Muscle of leg (tissue), 16 donors: ENCODE results near the gene GGN. TPM values are rescaled to one million over a fixed set of nuclear protein-coding genes. Genes with fewer than 3 reads are reported as not detected.
"Not testable (repeated sequence)": the region's sequence is repeated elsewhere in the genome, so short reads cannot be mapped to it uniquely, and the experiment has no call there.

ENCODE experiments used
- DNase-seq: peaks from one replicate; pipeline ENCODE4 v3.0.0; 2013
- H3K27ac ChIP-seq: one replicate; pipeline ENCODE4 v1.5.1; 2013; ENCODE audit warnings: mild to moderate bottlenecking, low read length, control low read depth
- H3K27me3 ChIP-seq: one replicate; pipeline ENCODE4 v1.6.1; 2013; ENCODE audit warnings: low read length; ENCODE audit not compliant: control insufficient read depth, insufficient read depth
- H3K36me3 ChIP-seq: one replicate; pipeline ENCODE4 v1.6.1; 2013; ENCODE audit warnings: low read length; ENCODE audit not compliant: control insufficient read depth, insufficient read depth
- H3K4me1 ChIP-seq: one replicate; pipeline ENCODE4 v1.6.1; 2013; ENCODE audit warnings: low read length; ENCODE audit not compliant: control insufficient read depth, insufficient read depth
- H3K4me3 ChIP-seq: one replicate; pipeline ENCODE4 v1.5.1; 2013; ENCODE audit warnings: low read length, control low read depth
- H3K9me3 ChIP-seq: replicated peaks from 2 replicates; pipeline ENCODE4 v1.6.1; 2013; ENCODE audit warnings: low read depth, low read length; ENCODE audit not compliant: control insufficient read depth
- WGBS: methylation state at CpG from one replicate; pipeline ENCODE4 v1.1.5; 2013; ENCODE audit warnings: missing lambda C conversion rate; ENCODE audit not compliant: insufficient coverage; 5-methylcytosine and 5-hydroxymethylcytosine counted together
- long read RNA-seq, 11 donors: transcript quantifications; one replicate each; lab custom pipeline, GENCODE V29; 2026
- polyA plus RNA-seq, 8 donors: library from polyadenylated mRNA; unstranded; fragments of 120-200 nt; gene quantifications; one replicate each; pipeline versions ENCODE4 v1.2.1 to v1.2.3, GENCODE V29; 2013; ENCODE audit warnings: inconsistent platforms in 1 of 8, low replicate concordance in 1 of 8; ENCODE audit not compliant: insufficient read length in 8 of 8, insufficient read depth in 1 of 8
- total RNA-seq: library from RNA; stranded (reverse); fragments of 120-200 nt; gene quantifications from one replicate; pipeline ENCODE4 v1.2.4, GENCODE V29; 2013

Gene GGN, protein sequence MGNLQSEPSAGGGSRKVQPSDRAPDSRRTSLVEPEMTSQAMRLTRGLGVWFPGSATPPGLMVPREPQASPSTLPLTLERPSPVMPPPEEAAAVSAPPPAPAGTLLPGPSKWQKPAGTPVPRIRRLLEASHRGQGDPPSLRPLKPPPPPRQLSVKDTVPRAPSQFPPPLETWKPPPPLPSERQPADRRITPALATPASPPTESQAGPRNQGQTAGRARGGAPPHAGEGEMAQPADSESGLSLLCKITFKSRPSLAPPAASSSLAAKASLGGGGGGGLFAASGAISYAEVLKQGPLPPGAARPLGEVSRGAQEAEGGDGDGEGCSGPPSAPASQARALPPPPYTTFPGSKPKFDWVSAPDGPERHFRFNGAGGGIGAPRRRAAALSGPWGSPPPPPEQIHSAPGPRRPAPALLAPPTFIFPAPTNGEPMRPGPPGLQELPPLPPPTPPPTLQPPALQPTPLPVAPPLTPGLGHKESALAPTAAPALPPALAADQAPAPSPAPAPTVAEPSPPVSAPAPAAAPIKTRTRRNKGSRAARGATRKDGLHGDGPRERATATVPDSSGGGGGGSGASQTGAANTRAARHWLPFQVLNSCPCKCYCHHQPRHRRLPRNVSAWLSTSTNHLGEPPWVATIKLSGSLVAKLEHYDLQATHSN
- total RNA-seq: not detected
- under 1 TPM in 7 of 8 donors, not detected in 1; 0.09 to 0.84 (median 0.34) TPM for polyA plus RNA-seq
- long read RNA-seq, donor 1: 0 reads
- long read RNA-seq, donor 2: 0 reads
- long read RNA-seq, donor 3: 0 reads
- long read RNA-seq, donor 4: 0 reads
- long read RNA-seq, donor 5: 0 reads
- long read RNA-seq, donor 6: 0 reads
- long read RNA-seq, donor 7: 0 reads
- long read RNA-seq, donor 8: 0 reads
- long read RNA-seq, donor 9: 0 reads
- long read RNA-seq, donor 10, partial matches to known transcripts: 14 of 14 reads
- long read RNA-seq, donor 10, other reads (novel, unspliced or antisense): 0 of 14 reads
- long read RNA-seq, donor 11: 0 reads

DNA sequence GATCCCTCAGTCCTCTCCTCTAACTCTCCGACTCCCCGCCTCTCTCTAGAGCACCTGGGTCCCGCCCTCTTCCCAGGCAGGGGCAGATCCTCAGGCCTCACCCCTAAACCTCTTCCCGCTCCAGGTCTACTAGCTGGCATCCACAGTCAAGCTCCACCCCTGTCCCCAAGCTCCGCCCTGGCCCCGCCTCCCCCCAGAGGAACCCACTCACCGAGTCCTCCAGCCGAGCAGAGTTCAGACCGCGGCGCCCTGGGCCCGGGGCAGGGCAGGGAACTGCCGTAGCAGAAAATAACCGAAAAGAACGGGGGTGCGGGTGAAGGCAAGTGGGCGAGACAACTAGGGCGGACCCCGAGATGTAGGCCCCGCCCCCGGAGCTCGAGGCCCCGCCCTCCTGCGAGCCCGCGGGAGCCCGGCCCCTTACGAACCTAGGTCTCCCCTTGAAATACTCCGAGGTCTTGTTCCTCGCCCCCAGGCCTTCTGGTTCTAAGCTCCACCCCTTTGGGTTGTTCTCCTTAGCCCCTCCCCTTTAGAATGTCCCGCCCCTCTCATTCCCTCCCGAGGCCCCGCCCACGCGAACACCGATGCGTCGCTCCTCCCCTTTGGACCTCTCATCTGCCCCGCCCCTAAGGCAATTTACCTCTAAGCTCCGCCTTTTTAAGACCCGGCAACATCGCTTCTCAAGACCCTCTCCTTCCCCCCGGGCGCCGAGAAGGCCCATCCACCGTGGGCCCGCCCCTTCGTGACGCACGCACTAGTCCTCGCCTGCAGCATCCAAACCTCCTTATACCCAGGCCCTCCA lies at the start of gene GGN:
Gene GGN (minus strand): TSS at position 485 of the 799 bp plus-strand sequence. CDS start 773 bp downstream, outside the sequence.
- H3K27ac ChIP-seq: no peak within 1 kb of the TSS
- H3K4me3 ChIP-seq: peak within 1 kb of the TSS; percentile 35
- WGBS: under 1% methylated on average over 49 of the region's 51 CpGs
- peaks cover 26% of the 10 kb centered on the region for H3K36me3 ChIP-seq
- H3K9me3 ChIP-seq: no peaks in the 10 kb centered on the region
- H3K4me1 ChIP-seq: peaks cover 32% of the 10 kb centered on the region
- peaks cover 89% of the 10 kb centered on the region for H3K27me3 ChIP-seq
- peak; percentile 68 for DNase-seq

DNA sequence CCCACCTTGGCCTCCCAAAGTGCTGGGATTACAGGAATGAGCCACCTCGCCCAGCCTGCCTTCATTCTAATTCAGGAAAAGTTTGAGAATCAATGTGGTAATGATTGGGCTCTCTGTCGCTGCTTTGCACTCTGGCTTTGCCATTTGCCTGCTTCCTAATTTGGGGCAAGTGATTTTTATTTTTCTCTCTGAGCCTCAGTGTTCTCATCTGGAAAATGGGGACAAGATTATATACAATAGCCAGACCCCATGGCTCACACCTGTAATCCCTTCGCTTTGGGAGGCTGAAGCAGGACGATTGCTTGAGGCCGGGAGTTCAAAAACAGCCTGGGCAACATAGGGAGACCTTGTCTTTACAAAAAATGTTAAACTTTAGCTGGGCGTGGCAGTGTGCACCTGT lies 49.5 kb upstream of the GGN start:
- Histone ChIP-seq H3K36me3 (peaks cover 16% of the 10 kb centered on the region), H3K9me3 (no peaks in the 10 kb centered on the region), H3K4me1 (peaks cover 43% of the 10 kb centered on the region), H3K27ac (peak overlapping the region; percentile 17), H3K27me3 (peaks cover 5% of the 10 kb centered on the region), H3K4me3 (no peak overlapping the region)
- no peak for DNase-seq
- WGBS: 96% methylated on average over 5 of the region's 6 CpGs

DNA sequence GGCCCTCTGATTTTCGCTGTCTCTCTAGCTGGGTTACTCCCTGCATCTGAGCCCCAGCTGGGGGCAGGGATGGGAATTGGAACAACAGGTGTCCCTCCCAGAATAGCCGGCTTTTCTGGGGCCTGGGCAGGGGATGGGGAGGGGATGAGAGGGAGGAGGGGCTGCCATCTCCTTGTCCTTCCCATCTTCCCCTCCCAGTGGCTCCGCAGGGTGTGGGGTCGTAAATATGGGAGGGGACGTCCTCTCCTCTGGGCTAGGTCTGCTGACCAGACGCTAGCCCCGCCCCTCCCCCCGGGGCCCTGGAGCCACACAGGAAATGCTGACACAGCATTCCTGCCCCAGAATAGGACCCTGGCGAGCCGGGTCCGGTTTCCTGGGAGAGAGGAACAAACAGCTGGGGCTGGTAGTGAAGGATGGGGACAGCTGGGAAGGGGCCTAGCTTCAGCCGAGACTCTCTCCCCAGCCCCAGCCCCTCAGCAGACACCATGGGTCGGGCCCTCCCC lies 46.8 kb upstream of the GGN start:
- DNase-seq: peak; percentile 95
- Histone ChIP-seq H3K36me3 (peaks cover 11% of the 10 kb centered on the region), H3K9me3 (no peaks in the 10 kb centered on the region), H3K27ac (peak overlapping the region; percentile 96), H3K27me3 (peaks cover 5% of the 10 kb centered on the region), H3K4me1 (peaks cover 28% of the 10 kb centered on the region), H3K4me3 (peak overlapping the region; percentile 74)
- 10% methylated on average over 1 of the region's 13 CpGs for WGBS

DNA sequence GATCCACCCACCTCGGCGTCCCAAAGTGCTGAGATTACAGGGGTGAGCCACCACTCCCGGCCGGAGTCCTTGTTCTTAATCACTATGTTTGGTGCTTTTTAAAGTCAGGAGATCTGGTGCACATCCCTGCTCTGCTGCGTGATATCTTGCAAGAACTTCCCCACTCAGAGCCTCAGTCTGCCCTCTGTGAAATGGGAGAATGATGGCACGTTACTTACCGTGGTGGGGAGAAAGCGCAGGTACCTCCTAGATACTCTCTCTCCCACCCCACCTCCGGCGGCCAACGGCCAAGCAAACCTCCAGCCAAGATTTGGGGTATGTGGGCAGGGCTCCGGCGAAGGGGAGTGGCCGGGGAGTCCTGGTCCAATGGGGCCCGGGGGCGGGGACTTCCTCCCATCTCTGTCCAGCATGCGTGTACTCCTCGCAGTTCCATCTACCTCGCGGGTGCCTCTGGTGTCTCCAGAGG lies 45.5 kb upstream of the GGN start, which contains the start of gene RYR1:
Gene RYR1 (plus strand): TSS at position 424 of the 466 bp plus-strand sequence. CDS start 139 bp downstream, outside the sequence.
- peak within 1 kb of the TSS; percentile 74 for H3K4me3 ChIP-seq
- peaks cover 26% of the 10 kb centered on the region for H3K4me1 ChIP-seq
- H3K36me3 ChIP-seq: peaks cover 11% of the 10 kb centered on the region
- 0% methylated on average over 8 of the region's 20 CpGs for WGBS
- peaks cover 5% of the 10 kb centered on the region for H3K27me3 ChIP-seq
- peak; percentile 85 for DNase-seq
- peak within 1 kb of the TSS; percentile 96 for H3K27ac ChIP-seq
- no peaks in the 10 kb centered on the region for H3K9me3 ChIP-seq

DNA sequence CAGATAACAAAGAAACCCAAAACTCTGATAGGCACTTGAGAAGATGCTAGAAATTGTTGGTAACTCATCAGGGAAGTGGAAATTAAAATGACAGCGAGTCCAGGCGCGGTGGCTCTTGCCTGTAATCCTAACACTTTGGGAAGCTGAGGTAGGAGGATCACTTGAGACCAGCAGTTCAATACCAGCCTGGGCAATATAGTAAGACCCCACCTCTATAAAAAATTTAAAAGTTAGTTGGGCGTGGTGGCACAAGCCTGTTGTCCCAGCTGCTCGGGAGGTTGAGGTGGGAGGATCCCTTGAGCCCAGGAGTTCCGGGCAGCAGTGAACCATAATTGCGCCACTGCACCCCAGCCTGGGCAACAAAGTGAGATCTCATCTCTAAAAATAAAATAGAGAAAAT lies 43.1 kb upstream of the GGN start:
- DNase-seq: no peak
- WGBS: no CpG with 5 or more reads among the region's 7 CpGs
- peaks cover 21% of the 10 kb centered on the region for H3K4me1 ChIP-seq
- H3K36me3 ChIP-seq: no peaks in the 10 kb centered on the region
- H3K27me3 ChIP-seq: peaks cover 5% of the 10 kb centered on the region
- no peak overlapping the region for H3K27ac ChIP-seq
- no peaks in the 10 kb centered on the region for H3K9me3 ChIP-seq
- no peak overlapping the region for H3K4me3 ChIP-seq

DNA sequence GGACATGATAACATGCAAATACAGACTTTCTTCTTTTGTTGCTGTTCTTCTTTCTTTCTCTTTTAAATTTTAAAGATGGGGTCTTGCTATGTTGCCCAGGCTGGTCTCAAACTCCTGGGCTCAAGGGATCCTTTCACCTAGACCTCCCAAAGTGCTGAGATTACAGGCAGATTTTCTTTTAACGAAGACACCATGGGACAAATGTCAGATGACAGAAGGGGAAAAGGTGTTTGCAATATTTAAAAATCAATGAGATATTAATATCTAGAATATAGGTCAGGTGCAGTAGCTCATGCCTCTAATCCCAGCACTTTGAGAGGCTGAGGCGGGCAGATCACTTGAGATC lies 42.0 kb upstream of the GGN start:
- peaks cover 10% of the 10 kb centered on the region for H3K4me1 ChIP-seq
- peaks cover 5% of the 10 kb centered on the region for H3K27me3 ChIP-seq
- H3K36me3 ChIP-seq: no peaks in the 10 kb centered on the region
- no peak for DNase-seq
- H3K4me3 ChIP-seq: no peak overlapping the region
- WGBS: no CpG with 5 or more reads among the region's 2 CpGs
- no peaks in the 10 kb centered on the region for H3K9me3 ChIP-seq
- H3K27ac ChIP-seq: no peak overlapping the region

DNA sequence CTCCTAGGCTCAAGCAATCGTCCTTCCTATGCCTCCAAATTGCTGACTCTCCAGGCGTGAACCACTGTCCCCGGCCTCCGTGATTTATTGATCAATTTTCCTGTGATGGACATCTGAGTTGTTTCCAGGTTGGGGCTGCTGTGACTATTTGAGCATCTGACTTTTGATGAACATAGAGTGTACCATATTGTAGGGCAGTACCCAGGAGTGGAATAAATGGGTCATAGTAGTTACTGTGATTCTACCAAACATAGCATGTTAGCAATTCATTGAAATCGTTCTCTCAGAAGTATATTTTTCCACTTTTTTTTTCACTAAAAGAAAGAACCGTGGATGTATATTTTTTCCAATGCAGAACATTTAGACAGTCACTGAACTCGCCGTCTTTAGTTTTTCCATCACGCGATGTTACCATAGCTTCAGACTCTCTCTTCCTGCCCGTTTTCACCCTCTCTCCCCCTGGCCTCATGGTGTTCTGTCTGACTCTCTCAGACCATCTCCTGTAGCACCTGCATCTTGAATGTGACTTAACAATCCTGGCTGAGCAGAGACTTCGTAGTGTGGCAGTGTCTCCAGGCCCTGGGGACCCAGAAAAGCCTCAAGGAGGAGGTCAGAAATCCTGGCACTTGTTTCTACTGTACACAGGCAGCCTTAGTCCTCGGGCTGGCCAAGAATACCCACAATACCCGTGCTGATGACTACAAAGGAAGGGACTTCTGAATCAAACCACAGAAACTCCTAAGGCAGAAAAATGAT lies 41.4 kb upstream of the GGN start:
- 37% methylated on average over 9 of the region's 14 CpGs for WGBS

DNA sequence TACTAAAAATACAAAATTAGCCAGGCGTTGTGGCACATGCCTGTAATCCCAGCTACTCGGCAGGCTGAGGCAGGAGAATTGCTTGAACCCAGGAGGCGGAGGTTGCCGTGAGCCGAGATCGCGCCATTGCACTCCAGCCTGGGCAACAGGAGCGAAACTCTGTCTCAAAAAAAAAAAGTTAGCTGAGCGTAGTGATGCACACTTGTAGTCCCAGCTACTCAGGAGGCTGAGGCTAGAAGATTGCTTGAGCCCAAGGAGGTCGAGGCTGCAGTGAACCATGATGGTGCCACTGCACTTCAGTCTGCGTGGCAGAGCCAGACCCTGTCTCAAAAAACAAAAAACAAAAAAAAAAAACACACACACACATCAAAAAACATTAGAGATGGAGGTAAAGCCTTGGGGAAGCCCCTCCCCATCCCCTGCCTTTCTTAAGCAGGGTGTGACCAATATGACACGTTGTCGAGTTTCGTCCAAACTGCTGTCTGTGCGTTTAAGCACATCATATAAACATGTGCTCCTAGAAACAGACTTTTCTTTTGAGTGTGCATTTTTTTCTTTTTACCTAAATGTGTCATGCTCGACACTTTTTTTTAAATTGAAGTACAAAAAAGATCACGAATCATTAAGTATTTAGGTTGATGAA lies 39.3 kb upstream of the GGN start:
- H3K4me3 ChIP-seq: not testable (repeated sequence)

More for the DNA sequence above, 41.4 kb upstream of the GGN start:
- Histone ChIP-seq H3K4me1 (peaks cover 5% of the 10 kb centered on the region), H3K4me3 (no peak overlapping the region), H3K27me3 (peaks cover 3% of the 10 kb centered on the region), H3K9me3 (no peaks in the 10 kb centered on the region), H3K36me3 (no peaks in the 10 kb centered on the region), H3K27ac (no peak overlapping the region)
- DNase-seq: peak; percentile 33

More for the DNA sequence above, 39.3 kb upstream of the GGN start:
- not testable (repeated sequence) for H3K4me1 ChIP-seq, H3K27me3 ChIP-seq, DNase-seq, H3K36me3 ChIP-seq, H3K9me3 ChIP-seq, H3K27ac ChIP-seq
- WGBS: 62% methylated on average over 10 of the region's 17 CpGs
